Measurements from ENCODE around the gene P2RX1.

- TF ChIP-seq, protein P1, sequence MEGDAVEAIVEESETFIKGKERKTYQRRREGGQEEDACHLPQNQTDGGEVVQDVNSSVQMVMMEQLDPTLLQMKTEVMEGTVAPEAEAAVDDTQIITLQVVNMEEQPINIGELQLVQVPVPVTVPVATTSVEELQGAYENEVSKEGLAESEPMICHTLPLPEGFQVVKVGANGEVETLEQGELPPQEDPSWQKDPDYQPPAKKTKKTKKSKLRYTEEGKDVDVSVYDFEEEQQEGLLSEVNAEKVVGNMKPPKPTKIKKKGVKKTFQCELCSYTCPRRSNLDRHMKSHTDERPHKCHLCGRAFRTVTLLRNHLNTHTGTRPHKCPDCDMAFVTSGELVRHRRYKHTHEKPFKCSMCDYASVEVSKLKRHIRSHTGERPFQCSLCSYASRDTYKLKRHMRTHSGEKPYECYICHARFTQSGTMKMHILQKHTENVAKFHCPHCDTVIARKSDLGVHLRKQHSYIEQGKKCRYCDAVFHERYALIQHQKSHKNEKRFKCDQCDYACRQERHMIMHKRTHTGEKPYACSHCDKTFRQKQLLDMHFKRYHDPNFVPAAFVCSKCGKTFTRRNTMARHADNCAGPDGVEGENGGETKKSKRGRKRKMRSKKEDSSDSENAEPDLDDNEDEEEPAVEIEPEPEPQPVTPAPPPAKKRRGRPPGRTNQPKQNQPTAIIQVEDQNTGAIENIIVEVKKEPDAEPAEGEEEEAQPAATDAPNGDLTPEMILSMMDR (IDR thresholded peaks at IDR 0.05): no peak
- TF ChIP-seq EZH2 (IDR thresholded peaks at IDR 0.05; ENCODE audit: borderline replicate concordance, insufficient read depth, low read depth, low read length, poor library complexity, severe bottlenecking): no peak
Observed at GRCh38 chr17:3952186-3952585, 35.9 kb upstream of the P2RX1 start.
